GM23248 (cell line): ENCODE data around the gene FBXO47. TPM values are rescaled to one million over a fixed set of nuclear protein-coding genes. Genes with fewer than 3 reads are reported as not detected.

Source experiments
- DNase-seq: peaks from one replicate; pipeline ENCODE4 v3.0.0-alpha.2; 2015
- H2AFZ ChIP-seq: fragments of 200-600 bp; sonication (generic); 2 replicates; pipeline ENCODE4 v1.6.1; 2016; ENCODE audit warnings: antibody characterized with exemption
- H3F3A ChIP-seq: fragments of 200-600 bp; sonication (generic); 2 replicates; pipeline ENCODE4 v1.6.1; 2016; ENCODE audit warnings: mild to moderate bottlenecking, antibody characterized with exemption, mixed run types; ENCODE audit not compliant: insufficient read depth
- H3K27ac ChIP-seq: fragments of 200-600 bp; sonication (generic); 2 replicates; pipeline ENCODE4 v1.5.1; 2016; ENCODE audit warnings: mild to moderate bottlenecking
- H3K27me3 ChIP-seq: fragments of 200-600 bp; sonication (generic); replicated peaks from 2 replicates; pipeline ENCODE4 v1.6.1; 2016; ENCODE audit warnings: mild to moderate bottlenecking; ENCODE audit not compliant: insufficient read depth
- H3K36me3 ChIP-seq: fragments of 200-600 bp; sonication (generic); 2 replicates; pipeline ENCODE4 v1.6.1; 2016; ENCODE audit warnings: low read depth, mild to moderate bottlenecking
- H3K4me1 ChIP-seq: fragments of 200-600 bp; sonication (generic); 2 replicates; pipeline ENCODE4 v1.6.1; 2016; ENCODE audit warnings: mild to moderate bottlenecking; ENCODE audit not compliant: insufficient read depth
- H3K4me2 ChIP-seq: fragments of 200-600 bp; sonication (generic); one replicate; pipeline ENCODE4 v1.6.1; 2016; ENCODE audit warnings: mild to moderate bottlenecking; ENCODE audit not compliant: unreplicated experiment
- H3K4me3 ChIP-seq: fragments of 200-600 bp; sonication (generic); 2 replicates; pipeline ENCODE4 v1.5.1; 2016; ENCODE audit warnings: mild to moderate bottlenecking
- H3K79me2 ChIP-seq: fragments of 200-600 bp; sonication (generic); 2 replicates; pipeline ENCODE4 v1.6.1; 2016; ENCODE audit warnings: mild to moderate bottlenecking; ENCODE audit not compliant: insufficient read depth
- H3K9ac ChIP-seq: fragments of 200-600 bp; sonication (generic); 2 replicates; pipeline ENCODE4 v1.6.1; 2016; ENCODE audit warnings: mild to moderate bottlenecking
- H3K9me2 ChIP-seq: fragments of 200-600 bp; sonication (generic); 2 replicates; pipeline ENCODE4 v1.6.1; 2016; ENCODE audit warnings: mixed run types, mild to moderate bottlenecking, moderate library complexity; ENCODE audit not compliant: insufficient read depth
- H3K9me3 ChIP-seq: fragments of 200-600 bp; sonication (generic); one replicate; pipeline ENCODE4 v1.6.1; 2017; ENCODE audit warnings: low read depth
- H4K20me1 ChIP-seq: fragments of 200-600 bp; sonication (generic); 2 replicates; pipeline ENCODE4 v1.6.0; 2016; ENCODE audit not compliant: insufficient read depth
- EZH2 ChIP-seq: fragments of 200-600 bp; sonication (generic); IDR thresholded peaks from 2 replicates; pipeline ENCODE4 v1.6.1; 2018; ENCODE audit warnings: antibody characterized with exemption, mild to moderate bottlenecking; ENCODE audit not compliant: insufficient read depth, poor library complexity, severe bottlenecking
- EZH2phosphoT487 ChIP-seq: fragments of 200-600 bp; sonication (generic); IDR thresholded peaks from 2 replicates; pipeline ENCODE4 v1.6.1; 2018; ENCODE audit warnings: antibody characterized with exemption, moderate library complexity, mild to moderate bottlenecking, low read depth; ENCODE audit not compliant: insufficient read depth
- WGBS, 2 experiments: methylation state at CpG; one replicate each; pipeline ENCODE4 v1.1.6; 2015 to 2017; ENCODE audit warnings: low lambda C conversion rate in 2 of 2, low coverage in 1 of 2; ENCODE audit errors: missing lambda C conversion rate in 2 of 2; 5-methylcytosine and 5-hydroxymethylcytosine counted together
- in situ Hi-C: fragments of 300-500 bp; cut with MboI; formaldehyde crosslinking; loops from 2 replicates; pipeline ENCODE4 v1.15.0; 2020
- polyA plus RNA-seq: library from polyadenylated mRNA; unstranded; fragments of >200 nt; fragmentation: Nextera tagmentation; extraction: Ambion mirVana; gene quantifications from 2 replicates; pipeline ENCODE4 v1.2.1, GENCODE V29; 2016
- total RNA-seq: library from RNA; depleted of rRNA; stranded (reverse); fragments of >200 nt; shearing (Covaris generic); gene quantifications from 2 replicates; pipeline ENCODE4 v1.2.3, GENCODE V29; 2014

FBXO47 gene
- total and polyA plus RNA-seq, 2 experiments from 2014 or later = under 0.01 TPM; not detected in 1

DNA sequence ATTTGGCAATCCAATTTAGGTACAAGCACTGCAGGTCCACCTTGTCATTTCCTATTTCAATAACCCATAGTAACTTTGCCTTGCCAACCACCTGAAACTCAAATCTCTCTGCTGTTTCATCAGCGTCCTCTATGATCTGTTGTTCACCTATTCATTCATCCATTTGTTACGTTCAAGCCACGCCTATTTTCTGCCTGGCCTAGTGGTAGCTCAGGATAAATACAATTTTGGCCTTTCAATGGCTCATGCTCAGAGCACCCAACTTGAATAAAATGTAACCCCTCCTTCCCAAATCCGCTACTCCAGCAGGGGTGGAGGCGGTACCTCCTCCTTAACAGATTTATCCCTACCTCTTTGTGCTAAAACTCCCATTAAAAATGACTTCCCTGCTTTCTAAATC lies 3.6 kb upstream of the FBXO47 start:
- H3F3A ChIP-seq = no peaks in the 10 kb centered on the region
- H3K4me2 ChIP-seq = no peak overlapping the region
- no peaks in the 10 kb centered on the region for H4K20me1 ChIP-seq
- no peaks in the 10 kb centered on the region for H3K9me2 ChIP-seq
- H3K79me2 ChIP-seq = no peaks in the 10 kb centered on the region
- no peaks in the 10 kb centered on the region for H3K36me3 ChIP-seq
- no peak overlapping the region for H3K4me3 ChIP-seq
- in situ Hi-C loops = no loop called here
- no peak for TF ChIP-seq EZH2phosphoT487
- TF ChIP-seq EZH2 = no peak
- H3K27ac ChIP-seq = no peak overlapping the region
- H3K27me3 ChIP-seq = no peaks in the 10 kb centered on the region
- H3K9me3 ChIP-seq = no peaks in the 10 kb centered on the region
- H3K4me1 ChIP-seq = peaks cover 5% of the 10 kb centered on the region; the same call in 1 of the 2 replicates
- no peak for DNase-seq
- WGBS, 2 experiments = 81 to 84% methylated on average over 5 of the region's 5 CpGs
- H2AFZ ChIP-seq = no peak overlapping the region
- no peak overlapping the region for H3K9ac ChIP-seq

DNA sequence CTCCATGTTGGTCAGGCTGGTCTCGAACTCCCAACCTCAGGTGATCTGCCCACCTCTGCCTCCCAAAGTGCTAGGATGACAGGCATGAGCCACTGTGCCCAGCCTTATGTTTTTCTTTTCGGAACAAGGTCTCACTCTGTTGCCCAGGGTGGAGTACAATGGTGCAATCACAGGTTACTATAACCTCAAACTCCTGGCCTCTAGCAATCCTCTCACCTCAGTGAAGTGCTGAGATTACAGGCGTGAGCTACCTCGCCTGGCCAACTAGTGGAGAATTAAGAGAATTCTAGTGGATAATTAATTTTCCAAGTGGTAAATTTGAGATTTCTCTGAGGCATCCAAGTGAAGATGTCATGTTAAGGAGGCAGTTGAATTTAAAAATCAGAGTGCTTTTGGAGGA lies 2.9 kb upstream of the FBXO47 start:
- no peaks in the 10 kb centered on the region for H3K27me3 ChIP-seq
- no peak overlapping the region for H3K4me3 ChIP-seq
- 46 to 56% methylated on average over 4 of the region's 4 CpGs for WGBS, 2 experiments
- DNase-seq = no peak
- H4K20me1 ChIP-seq = no peaks in the 10 kb centered on the region
- no peak overlapping the region for H3K27ac ChIP-seq
- H3K4me2 ChIP-seq = no peak overlapping the region
- no peaks in the 10 kb centered on the region for H3F3A ChIP-seq
- no peaks in the 10 kb centered on the region for H3K79me2 ChIP-seq
- no peaks in the 10 kb centered on the region for H3K9me2 ChIP-seq
- no peak overlapping the region for H2AFZ ChIP-seq
- no peak overlapping the region for H3K9ac ChIP-seq
- in situ Hi-C loops = no loop called here
- H3K36me3 ChIP-seq = no peaks in the 10 kb centered on the region
- peaks cover 5% of the 10 kb centered on the region; the same call in 1 of the 2 replicates for H3K4me1 ChIP-seq
- H3K9me3 ChIP-seq = no peaks in the 10 kb centered on the region
- TF ChIP-seq EZH2phosphoT487 = no peak

DNA sequence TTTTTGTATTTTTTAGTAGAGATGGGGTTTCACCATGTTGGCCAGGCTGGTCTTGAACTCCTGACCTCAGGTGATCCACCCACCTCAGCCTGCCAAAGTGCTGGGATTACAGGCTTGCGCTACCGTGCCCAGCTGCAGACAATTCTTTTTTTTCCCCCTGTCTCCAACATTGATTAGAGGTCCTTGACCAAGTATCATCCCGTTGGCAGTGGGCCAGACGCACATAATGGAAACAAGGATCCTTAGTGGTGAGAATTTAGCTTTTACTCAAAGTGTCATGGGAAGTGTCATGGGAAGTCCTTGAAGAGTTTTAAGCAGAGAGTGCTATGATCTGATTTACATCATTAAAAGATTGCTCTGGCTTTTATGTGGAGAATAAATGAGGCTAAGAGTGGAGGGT lies 2.1 kb upstream of the FBXO47 start:
- H3K9me3 ChIP-seq = no peaks in the 10 kb centered on the region
- H3K4me3 ChIP-seq = no peak overlapping the region
- H4K20me1 ChIP-seq = no peaks in the 10 kb centered on the region
- WGBS, 2 experiments = 61 to 62% methylated on average over 4 of the region's 4 CpGs
- H3K9me2 ChIP-seq = no peaks in the 10 kb centered on the region
- no peak overlapping the region for H3K9ac ChIP-seq
- no peaks in the 10 kb centered on the region for H3F3A ChIP-seq
- in situ Hi-C loops = no loop called here
- H3K4me1 ChIP-seq = peaks cover 5% of the 10 kb centered on the region; the same call in 1 of the 2 replicates
- no peaks in the 10 kb centered on the region for H3K27me3 ChIP-seq
- H3K79me2 ChIP-seq = no peaks in the 10 kb centered on the region
- no peak overlapping the region for H2AFZ ChIP-seq
- no peaks in the 10 kb centered on the region for H3K36me3 ChIP-seq
- TF ChIP-seq EZH2phosphoT487 (no peak), EZH2 (no peak)
- no peak for DNase-seq
- no peak overlapping the region for H3K27ac ChIP-seq
- H3K4me2 ChIP-seq = no peak overlapping the region

DNA sequence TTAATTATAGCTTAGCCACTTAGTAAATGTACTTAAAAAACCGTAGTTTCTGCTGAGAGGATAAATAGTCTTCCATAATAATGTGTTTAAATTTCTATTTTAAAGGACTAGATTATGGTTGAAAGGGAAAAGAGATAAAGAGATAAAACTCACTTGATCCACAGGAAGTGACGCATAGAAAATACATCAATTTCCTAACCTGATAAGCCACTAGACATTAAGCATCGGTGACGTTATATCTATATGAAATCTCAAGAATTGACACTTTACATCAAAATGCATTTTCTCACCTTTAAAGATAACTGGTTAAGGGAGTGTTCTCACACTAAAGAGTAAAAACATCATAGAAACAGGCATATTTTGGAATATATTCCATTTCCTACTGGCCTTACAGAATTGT lies 5.8 kb downstream of the FBXO47 start:
- Histone ChIP-seq H3K4me2 (no peak overlapping the region), H3K27me3 (no peaks in the 10 kb centered on the region), H3K9ac (no peak overlapping the region), H4K20me1 (no peaks in the 10 kb centered on the region), H3K79me2 (no peaks in the 10 kb centered on the region), H3K9me2 (no peaks in the 10 kb centered on the region), H3K9me3 (no peaks in the 10 kb centered on the region), H2AFZ (0 out of 2 replicates have a peak overlapping the region, but pooled peaks have one; percentile 11), H3K4me1 (peaks cover 16% of the 10 kb centered on the region), H3K4me3 (no peak overlapping the region), H3F3A (peaks cover 20% of the 10 kb centered on the region; the same call in 1 of the 2 replicates), H3K36me3 (no peaks in the 10 kb centered on the region), H3K27ac (no peak overlapping the region)
- in situ Hi-C loops = no loop called here
- 83 to 88% methylated on average over 4 of the region's 4 CpGs for WGBS, 2 experiments
- no peak for DNase-seq
- no peak for TF ChIP-seq EZH2
- TF ChIP-seq EZH2phosphoT487 = no peak

DNA sequence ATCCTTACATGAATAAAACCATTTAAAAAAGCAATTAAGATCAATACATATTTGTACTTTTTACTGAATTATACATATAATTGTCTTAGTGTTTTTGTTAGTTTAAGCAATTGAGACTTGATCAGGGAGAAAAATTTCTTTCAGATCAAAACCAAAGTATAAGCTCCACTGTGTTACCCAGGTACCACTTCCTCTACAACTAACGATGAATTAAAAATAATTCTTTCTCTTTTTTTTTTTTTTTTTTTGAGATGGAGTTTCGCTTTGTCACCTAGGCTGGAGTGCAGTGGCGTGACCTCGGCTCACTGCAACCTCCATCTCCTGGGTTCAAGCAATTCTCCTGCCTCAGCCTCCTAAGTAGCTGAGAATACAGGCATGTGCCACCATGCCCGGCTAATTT lies 6.8 kb downstream of the FBXO47 start:
- H3K9ac ChIP-seq = no peak overlapping the region
- H3F3A ChIP-seq = peaks cover 20% of the 10 kb centered on the region; the same call in 1 of the 2 replicates
- no peaks in the 10 kb centered on the region for H3K9me3 ChIP-seq
- DNase-seq = no peak
- no peak overlapping the region for H3K4me3 ChIP-seq
- no peaks in the 10 kb centered on the region for H3K9me2 ChIP-seq
- no peaks in the 10 kb centered on the region for H3K79me2 ChIP-seq
- H3K27ac ChIP-seq = no peak overlapping the region
- H3K36me3 ChIP-seq = no peaks in the 10 kb centered on the region
- 88 to 95% methylated on average over 5 of the region's 5 CpGs for WGBS, 2 experiments
- H3K27me3 ChIP-seq = no peaks in the 10 kb centered on the region
- in situ Hi-C loops = no loop called here
- no peak overlapping the region for H3K4me2 ChIP-seq
- H4K20me1 ChIP-seq = no peaks in the 10 kb centered on the region
- peaks cover 16% of the 10 kb centered on the region for H3K4me1 ChIP-seq
- no peak overlapping the region for H2AFZ ChIP-seq
- no peak for TF ChIP-seq EZH2phosphoT487
- no peak for TF ChIP-seq EZH2
